Measurements from ENCODE around the gene IKZF5.

Gene IKZF5

GRCh38 chr10:123026302-123026701 lies 17.7 kb upstream of the IKZF5 start:
- no peak overlapping the region for H3K4me3 ChIP-seq (replicated peaks; ENCODE audit: low read depth, low read length)
- no peak for TF ChIP-seq CTCF (IDR thresholded peaks at IDR 0.05; ENCODE audit: low read length, missing control alignments)
- no peak for DNase-seq (ENCODE audit: low read depth)

- TF ChIP-seq CTCF (IDR thresholded peaks at IDR 0.05; ENCODE audit: low read length, missing control alignments): no peak
- H3K4me3 ChIP-seq (replicated peaks; ENCODE audit: low read depth, low read length): no peak overlapping the region
- no peak for DNase-seq (ENCODE audit: low read depth)
These were observed 15.9 kb upstream of the IKZF5 start for GRCh38 chr10:123024540-123024939.

DNA sequence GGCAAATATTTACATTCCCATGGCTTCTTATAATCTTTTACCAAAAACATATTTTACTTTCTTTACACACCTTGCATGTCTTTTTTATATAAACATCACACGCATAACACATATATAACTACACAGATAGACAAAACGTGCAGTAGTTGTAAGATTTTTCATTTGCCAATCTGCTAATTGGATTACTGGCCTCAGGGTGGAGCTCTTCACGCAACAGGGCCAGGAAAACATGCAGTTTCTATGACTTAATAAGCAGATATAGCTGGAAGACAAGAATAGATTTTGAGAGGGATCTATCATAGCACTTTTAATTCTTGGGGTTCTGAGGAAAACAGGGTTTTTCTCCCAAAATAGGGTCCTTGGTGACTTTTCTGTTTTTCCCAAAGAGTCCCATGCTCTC lies 12.9 kb upstream of the IKZF5 start:
- TF ChIP-seq CTCF (IDR thresholded peaks at IDR 0.05; ENCODE audit: low read length, missing control alignments): peak; percentile 56
- peak; percentile 21 for DNase-seq (ENCODE audit: low read depth)
- H3K4me3 ChIP-seq (replicated peaks; ENCODE audit: low read depth, low read length): no peak overlapping the region

- no peak overlapping the region for H3K4me3 ChIP-seq (replicated peaks; ENCODE audit: low read depth, low read length)
- DNase-seq (ENCODE audit: low read depth): no peak
- TF ChIP-seq CTCF (IDR thresholded peaks at IDR 0.05; ENCODE audit: low read length, missing control alignments): no peak
These were observed 11.5 kb upstream of the IKZF5 start for GRCh38 chr10:123019941-123020703.

DNA sequence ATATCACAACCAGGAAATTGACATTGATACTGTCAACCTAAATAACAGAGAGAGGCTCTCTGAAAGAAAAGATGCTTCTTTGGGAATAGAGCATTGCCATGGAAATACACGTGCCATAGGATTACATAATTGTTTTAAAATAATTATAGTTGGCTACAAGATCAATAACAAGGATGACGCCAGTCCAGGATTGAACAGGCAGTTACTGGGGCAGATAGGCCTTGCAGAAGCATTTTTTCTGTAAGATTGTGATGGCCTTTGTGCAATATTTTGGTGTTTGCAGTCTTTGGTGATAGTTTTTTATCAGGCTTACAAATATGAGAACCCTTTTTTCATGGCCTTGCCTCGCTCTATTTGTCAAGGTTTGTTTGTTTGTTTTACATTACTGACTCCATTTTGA lies 10.7 kb upstream of the IKZF5 start:
- no peak for TF ChIP-seq CTCF (IDR thresholded peaks at IDR 0.05; ENCODE audit: low read length, missing control alignments)
- no peak overlapping the region for H3K4me3 ChIP-seq (replicated peaks; ENCODE audit: low read depth, low read length)
- no peak for DNase-seq (ENCODE audit: low read depth)

GRCh38 chr10:123018531-123018930 lies 9.9 kb upstream of the IKZF5 start:
- no peak for TF ChIP-seq CTCF (IDR thresholded peaks at IDR 0.05; ENCODE audit: low read length, missing control alignments)
- no peak for DNase-seq (ENCODE audit: low read depth)
- H3K4me3 ChIP-seq (replicated peaks; ENCODE audit: low read depth, low read length): no peak overlapping the region
